Measurements from ENCODE around the gene ERI3. TPM values are rescaled to one million over a fixed set of nuclear protein-coding genes. Genes with fewer than 3 reads are reported as not detected.

Gene ERI3
- polyA plus RNA-seq, 10 donors: 40.7 to 55.2 (median 46.2) TPM

DNA sequence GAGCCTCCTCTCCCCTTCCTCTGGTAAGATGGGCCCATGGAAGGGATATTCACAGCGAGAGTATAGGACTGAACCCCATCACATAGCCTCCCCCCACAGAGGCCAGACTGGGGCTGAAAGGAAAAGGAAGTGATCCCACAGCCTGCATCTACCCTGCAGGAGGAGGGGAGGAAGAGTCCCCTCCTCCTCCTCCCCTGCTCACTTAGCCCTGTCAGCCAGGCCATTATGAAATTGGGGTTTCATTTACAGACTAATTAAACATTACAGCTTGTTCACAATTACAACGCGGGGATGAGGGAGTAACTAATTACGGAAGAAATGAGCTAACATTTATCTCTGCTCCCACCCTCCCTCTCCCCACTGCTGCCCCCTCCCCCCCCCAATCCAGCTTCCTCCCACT, 116.4 kb downstream of the ERI3 start:
- no peak for DNase-seq

- peak; percentile 47 to 79 (median 47) for DNase-seq
These were observed 117.2 kb downstream of the ERI3 start for GRCh38 chr1:44237721-44238457.

GRCh38 chr1:44236490-44237272, 118.4 kb downstream of the ERI3 start:
- DNase-seq: no peak

DNA sequence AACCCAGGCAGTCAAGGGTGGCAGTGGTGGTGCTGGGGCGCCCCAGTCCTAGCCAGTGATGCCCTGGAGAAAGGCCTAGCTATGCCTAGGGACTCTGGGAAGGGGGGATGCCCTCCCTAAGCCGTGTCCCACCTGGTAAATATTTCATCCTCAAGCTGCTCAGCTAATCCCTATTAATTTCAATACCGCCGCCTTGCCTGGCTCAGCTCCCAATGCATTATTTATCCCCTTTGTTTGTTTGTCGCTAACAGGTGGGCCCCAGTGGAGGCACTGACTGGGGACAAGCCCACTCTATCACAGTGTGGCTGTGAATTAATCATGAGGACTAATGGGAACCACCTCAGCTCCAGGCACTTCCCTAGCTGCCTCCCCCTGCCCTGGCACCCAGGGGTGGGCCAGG, 119.2 kb downstream of the ERI3 start:
- no peak for DNase-seq

- DNase-seq: no peak
These were observed 121.5 kb downstream of the ERI3 start for GRCh38 chr1:44233593-44233992.

DNA sequence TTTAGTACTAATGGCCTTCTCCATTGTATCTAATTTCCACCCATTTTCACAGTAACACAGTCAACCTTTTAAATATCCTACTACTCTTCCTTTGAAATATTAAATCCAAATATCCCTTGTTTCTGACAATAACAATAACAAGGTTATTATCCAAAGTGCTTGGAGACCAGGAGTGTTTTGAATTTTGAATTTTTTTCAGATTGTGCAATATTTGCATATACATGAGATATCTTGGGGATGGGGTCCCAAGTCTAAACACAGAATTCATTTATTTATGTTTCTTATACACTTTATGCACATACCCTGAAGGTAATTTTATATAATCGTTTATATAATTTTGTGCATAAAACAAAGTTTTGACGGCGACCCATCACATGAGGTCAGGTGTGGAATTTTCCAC, 124.3 kb downstream of the ERI3 start:
- DNase-seq: no peak

GRCh38 chr1:44229435-44230167, 125.5 kb downstream of the ERI3 start:
- DNase-seq: no peak

DNA sequence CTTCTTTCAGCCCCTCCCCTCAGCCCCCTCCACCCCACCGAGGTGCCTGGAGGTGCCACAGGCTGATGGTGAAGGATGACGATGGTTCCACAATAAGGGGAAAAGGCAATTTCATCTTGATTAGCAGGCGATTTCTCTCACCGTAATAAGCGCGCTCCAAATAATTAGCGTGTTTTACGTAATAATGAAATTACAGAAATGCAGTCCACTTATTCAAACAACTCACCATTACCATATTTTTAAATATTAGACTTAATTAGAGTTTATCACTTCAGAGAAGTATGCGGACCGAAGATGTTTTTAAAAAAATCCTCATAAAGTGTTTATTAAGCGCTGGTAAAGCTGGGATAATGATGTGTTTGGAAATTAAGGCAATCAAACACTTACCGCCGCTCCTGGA, 126.8 kb downstream of the ERI3 start:
- DNase-seq: no peak

GRCh38 chr1:44227211-44227610, 127.8 kb downstream of the ERI3 start:
- no peak for DNase-seq

- DNase-seq: no peak
These were observed 129.3 kb downstream of the ERI3 start for GRCh38 chr1:44225761-44226160.

DNA sequence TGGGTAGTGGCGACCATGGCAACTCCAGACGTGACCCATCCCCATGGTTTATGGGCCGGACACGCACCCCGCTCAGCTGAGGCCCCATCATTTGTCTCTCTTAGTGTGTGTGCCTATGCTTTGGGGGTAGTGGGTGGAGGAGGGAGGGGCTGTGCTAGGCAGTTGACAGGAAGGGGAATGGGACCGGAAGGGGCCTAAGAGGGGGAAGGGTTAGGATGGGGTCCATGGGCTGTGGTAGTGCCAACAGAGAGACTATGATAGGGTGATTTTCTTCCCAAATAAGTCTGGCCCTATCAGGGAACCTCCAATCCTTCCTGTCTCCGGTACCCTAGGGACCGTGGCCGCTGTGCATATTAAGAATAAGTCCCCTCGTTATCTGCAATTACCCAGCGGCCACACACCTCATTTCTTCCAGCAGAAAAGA, 131.9 kb downstream of the ERI3 start:
- no peak for DNase-seq

GRCh38 chr1:44222397-44223186, 132.5 kb downstream of the ERI3 start:
- DNase-seq: no peak

- no peak for DNase-seq
These were observed 133.3 kb downstream of the ERI3 start for GRCh38 chr1:44221769-44222168.

DNA sequence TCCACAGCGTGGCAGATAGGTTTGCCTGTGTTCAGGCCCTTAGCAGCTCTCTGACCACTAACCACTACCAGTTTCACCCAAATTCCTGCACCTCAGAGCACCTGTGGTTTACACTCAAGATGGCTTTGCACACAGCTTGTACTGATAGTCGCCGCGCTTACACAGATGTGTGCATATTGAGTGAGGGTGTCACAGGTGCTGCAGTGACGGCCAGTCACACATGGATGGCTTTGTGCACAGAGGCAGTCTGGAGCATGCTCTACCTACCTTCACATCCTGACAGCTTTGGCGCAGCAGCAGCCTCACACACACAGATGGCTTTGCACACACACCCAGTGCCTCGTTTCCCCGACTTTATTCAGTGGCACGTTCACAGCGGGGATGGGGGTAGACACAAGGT, 134.3 kb downstream of the ERI3 start:
- DNase-seq: no peak

- DNase-seq: no peak
These were observed 134.9 kb downstream of the ERI3 start for GRCh38 chr1:44220001-44220751.

DNA sequence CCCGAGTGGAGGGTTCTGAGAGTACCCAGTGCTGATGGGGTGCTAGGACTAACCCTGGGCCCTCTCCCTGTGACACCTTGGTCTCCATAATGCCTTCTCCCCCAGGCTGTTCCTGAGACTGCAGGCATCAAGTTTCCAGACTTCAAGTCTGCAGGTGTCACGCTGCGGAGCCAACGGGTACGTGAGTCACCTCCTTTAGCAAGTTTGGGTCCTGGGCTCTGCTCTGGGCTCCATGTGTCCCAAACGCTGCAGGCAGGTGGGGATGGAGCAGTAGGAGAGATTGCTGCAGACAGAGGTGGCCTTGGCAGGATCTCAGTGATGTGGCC, 135.8 kb downstream of the ERI3 start:
- no peak for DNase-seq

DNA sequence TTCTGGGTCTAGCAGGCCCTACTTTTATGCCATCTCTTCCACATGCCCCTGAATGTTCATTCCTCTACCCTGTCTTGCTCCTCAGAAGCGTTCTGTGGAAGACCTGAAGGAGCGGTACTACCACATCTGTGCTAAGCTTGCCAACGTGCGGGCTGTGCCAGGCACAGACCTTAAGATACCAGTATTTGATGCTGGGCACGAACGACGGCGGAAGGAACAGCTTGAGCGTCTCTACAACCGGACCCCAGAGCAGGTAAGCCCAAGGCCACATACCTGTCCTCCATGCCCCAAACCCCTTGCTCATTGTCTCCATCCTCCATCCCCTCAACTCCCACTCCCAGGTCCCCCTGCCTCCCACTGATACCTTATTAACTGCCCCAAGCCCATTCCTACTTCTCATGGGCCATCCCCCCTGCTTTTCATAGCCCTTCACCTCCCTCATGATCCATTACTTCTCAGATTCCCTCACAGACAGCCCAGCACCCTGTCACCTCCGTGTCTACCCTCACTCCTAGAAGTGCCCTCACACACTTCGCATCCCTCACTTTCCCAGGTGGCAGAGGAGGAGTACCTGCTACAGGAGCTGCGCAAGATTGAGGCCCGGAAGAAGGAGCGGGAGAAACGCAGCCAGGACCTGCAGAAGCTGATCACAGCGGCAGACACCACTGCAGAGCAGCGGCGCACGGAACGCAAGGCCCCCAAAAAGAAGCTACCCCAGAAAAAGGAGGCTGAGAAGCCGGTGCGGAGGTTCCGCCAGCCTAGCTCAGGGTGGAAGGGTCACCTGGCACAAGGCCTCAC, 136.4 kb downstream of the ERI3 start:
- no peak for DNase-seq

DNA sequence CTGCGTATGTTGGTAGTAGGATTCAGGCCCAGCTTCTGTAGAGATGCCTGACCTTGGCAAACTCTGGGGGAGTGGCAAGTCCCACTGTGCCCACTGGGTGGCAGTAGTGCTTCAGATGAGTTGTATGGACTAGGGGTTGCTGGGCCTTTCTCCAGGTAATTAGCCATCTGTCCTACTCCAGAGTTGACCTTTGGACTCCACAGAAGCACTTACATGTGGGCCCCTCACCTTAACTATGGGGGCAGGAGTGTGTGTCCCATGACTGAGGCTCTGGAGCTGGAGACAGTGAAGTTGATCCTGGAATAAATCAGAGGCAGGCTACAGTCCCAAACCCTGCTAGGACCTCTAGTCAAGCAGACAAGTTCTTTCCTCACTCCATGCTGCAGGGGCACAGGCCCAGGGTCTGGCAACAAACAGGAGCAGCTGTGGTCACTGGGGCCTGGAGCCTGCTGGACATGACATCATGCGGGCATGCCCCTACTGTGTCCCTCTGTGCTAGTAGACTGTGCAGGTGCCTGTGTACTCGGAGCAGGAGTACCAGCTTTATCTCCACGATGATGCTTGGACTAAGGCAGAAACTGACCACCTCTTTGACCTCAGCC, 137.1 kb downstream of the ERI3 start:
- peak; percentile 48 to 74 (median 65) for DNase-seq

DNA sequence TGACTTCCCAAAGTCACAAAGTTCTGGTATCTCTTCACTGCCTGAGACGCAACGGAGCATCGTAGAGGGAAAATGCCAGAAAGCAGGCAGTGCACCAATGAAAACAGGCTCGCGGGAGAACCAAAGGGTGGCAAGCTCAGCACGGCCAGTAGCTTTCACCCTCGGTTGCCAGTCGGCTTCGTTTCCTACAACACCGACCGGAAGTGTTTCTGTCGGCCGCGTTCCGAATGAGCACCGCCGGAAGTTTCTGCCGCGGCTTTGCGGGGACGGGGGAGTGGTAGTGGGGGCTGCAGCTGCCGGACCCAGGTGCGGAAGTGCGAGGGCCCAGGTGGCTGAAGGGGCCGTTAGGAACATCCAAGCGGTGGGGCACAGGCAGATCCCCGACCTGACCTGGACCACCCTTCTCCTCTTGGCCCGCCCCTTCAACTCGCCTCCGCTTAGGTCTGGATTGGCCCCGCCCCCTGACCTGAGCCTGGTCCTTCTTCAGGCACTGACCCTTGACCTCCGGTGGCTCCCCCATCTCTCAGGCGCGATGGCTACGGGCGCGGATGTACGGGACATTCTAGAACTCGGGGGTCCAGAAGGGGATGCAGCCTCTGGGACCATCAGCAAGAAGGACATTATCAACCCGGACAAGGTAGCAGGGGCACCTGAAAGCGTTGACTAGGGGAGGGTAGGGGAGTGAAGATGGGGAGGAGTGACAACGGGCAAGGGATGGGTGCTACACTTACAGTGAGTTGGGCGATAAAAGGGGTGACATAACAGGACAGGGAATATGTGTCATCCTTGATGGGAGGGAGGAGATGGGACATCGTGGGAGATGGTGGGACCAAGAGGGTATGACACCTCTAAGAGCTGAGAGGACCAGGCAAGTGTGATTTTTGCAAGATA, 141.6 kb downstream of the ERI3 start, which contains the start of gene DMAP1:
Gene DMAP1 (plus strand): TSS at position 250 of the 891 bp plus-strand sequence. CDS start 283 bp downstream, at position 533.
- DNase-seq: peak; percentile 78 to 91 (median 88)

Measured in muscle of back (tissue), 11 donors.